PC-3 (cell line): Measurements from ENCODE around the gene PIKFYVE. TPM values are rescaled to one million over a fixed set of nuclear protein-coding genes. Genes with fewer than 3 reads are reported as not detected.

ENCODE experiments used
- ATAC-seq: fragments of 200-7000 bp; cut with Tn5 transposase; 2 replicates; pipeline ENCODE4 v1.9.1; 2020; ENCODE audit warnings: mild to moderate bottlenecking, moderate library complexity
- BruUV-seq: library from RNA; stranded (reverse); fragments of 400-500 nt; replicated peaks from 2 replicates; lab custom pipeline; 2021; lab: Mats Ljungman, UMichigan
- CTCF ChIA-PET: fragments of 300-600 bp; sonication (Branson Sonifier 250); formaldehyde crosslinking; loops from one replicate; lab custom pipeline; 2022; ENCODE audit warnings: antibody characterized with exemption; lab: Charles Lee
- POLR2A ChIA-PET: fragments of 300-600 bp; sonication (Branson Sonifier 250); formaldehyde crosslinking; loops from one replicate; lab custom pipeline; 2022; ENCODE audit warnings: antibody characterized with exemption; ENCODE audit not compliant: unreplicated experiment; lab: Charles Lee
- DNase-seq: peaks from one replicate; pipeline ENCODE4 v3.0.0-alpha.2; 2015
- H2AFZ ChIP-seq: fragments of 300-600 bp; sonication (generic); 2 replicates; pipeline ENCODE4 v1.6.0; 2016; ENCODE audit warnings: antibody characterized with exemption, low read length
- H3F3A ChIP-seq: fragments of 300-600 bp; sonication (generic); one replicate; pipeline ENCODE4 v1.6.0; 2017; ENCODE audit warnings: antibody characterized with exemption, low read length, control low read depth, mild to moderate bottlenecking; ENCODE audit not compliant: unreplicated experiment
- H3K27ac ChIP-seq: fragments of 300-600 bp; sonication (generic); 2 replicates; pipeline ENCODE4 v1.5.1; 2016; ENCODE audit warnings: mild to moderate bottlenecking, low read length
- H3K27me3 ChIP-seq: fragments of 300-600 bp; sonication (generic); 2 replicates; pipeline ENCODE4 v1.6.1; 2016; ENCODE audit warnings: low read length, mixed read lengths
- H3K36me3 ChIP-seq: fragments of 300-600 bp; sonication (generic); 2 replicates; pipeline ENCODE4 v1.6.1; 2016; ENCODE audit warnings: low read depth, mixed run types, low read length, mixed read lengths
- H3K4me1 ChIP-seq: fragments of 300-600 bp; sonication (generic); 2 replicates; pipeline ENCODE4 v1.5.1; 2016; ENCODE audit warnings: low read length; ENCODE audit not compliant: insufficient read depth
- H3K4me2 ChIP-seq: fragments of 300-600 bp; sonication (generic); 2 replicates; pipeline ENCODE4 v1.6.0; 2016; ENCODE audit warnings: low read length
- H3K4me3 ChIP-seq: fragments of 300-600 bp; sonication (generic); 2 replicates; pipeline ENCODE4 v1.5.1; 2016; ENCODE audit warnings: mild to moderate bottlenecking, low read length, mixed read lengths
- H3K79me2 ChIP-seq: fragments of 300-600 bp; sonication (generic); 2 replicates; pipeline ENCODE4 v1.6.1; 2017; ENCODE audit warnings: low read length, mixed read lengths
- H3K9ac ChIP-seq: fragments of 300-600 bp; sonication (generic); 2 replicates; pipeline ENCODE4 v1.6.0; 2016; ENCODE audit warnings: mild to moderate bottlenecking, low read length
- H3K9me2 ChIP-seq: fragments of 300-600 bp; sonication (generic); replicated peaks from 2 replicates; pipeline ENCODE4 v1.6.1; 2016; ENCODE audit warnings: mixed run types, low read length, mixed read lengths
- H3K9me3 ChIP-seq: fragments of 300-600 bp; sonication (generic); 2 replicates; pipeline ENCODE4 v1.6.1; 2016; ENCODE audit warnings: low read length, mixed read lengths
- H4K20me1 ChIP-seq: fragments of 300-600 bp; sonication (generic); 2 replicates; pipeline ENCODE4 v1.6.1; 2016; ENCODE audit warnings: low read length, mixed read lengths
- CTCF ChIP-seq: fragments of 300-600 bp; sonication (generic); conservative IDR thresholded peaks from 2 replicates; pipeline ENCODE4 v1.5.1; 2017; ENCODE audit warnings: antibody characterized with exemption, low read depth, mild to moderate bottlenecking, low read length
- EZH2 ChIP-seq: fragments of 300-600 bp; sonication (generic); IDR thresholded peaks from one replicate; pipeline ENCODE4 v1.6.1; 2017; ENCODE audit warnings: antibody characterized with exemption, mild to moderate bottlenecking, low read length; ENCODE audit not compliant: unreplicated experiment
- EZH2phosphoT487 ChIP-seq: fragments of 300-600 bp; sonication (generic); IDR thresholded peaks from 2 replicates; pipeline ENCODE4 v1.6.1; 2018; ENCODE audit warnings: mild to moderate bottlenecking, antibody characterized with exemption, low read length, borderline replicate concordance
- intact Hi-C: fragments of 100-400 bp; cut with micrococcal nuclease; formaldehyde crosslinking; loops from 2 replicates; pipeline ENCODE4 v1.9.0; 2023
- total RNA-seq: library from RNA; depleted of rRNA; stranded (reverse); fragments of >200 nt; gene quantifications from 2 replicates; pipeline ENCODE4 v1.2.3, GENCODE V29; 2014

PIKFYVE gene
- total RNA-seq, 1 experiment from 2014 or later = 18.8 TPM

- intact Hi-C loops = no loop called here
- BruUV-seq = no TSS peak
- no peak overlapping the region for H2AFZ ChIP-seq
- no peaks in the 10 kb centered on the region for H3K9me2 ChIP-seq
- H3F3A ChIP-seq = no peaks in the 10 kb centered on the region
- H3K27ac ChIP-seq = no peak overlapping the region
- DNase-seq (no peak), ATAC-seq (no peak)
- H3K9me3 ChIP-seq = no peaks in the 10 kb centered on the region
- no peaks in the 10 kb centered on the region for H3K79me2 ChIP-seq
- ChIA-PET POLR2A (no interaction called here), CTCF (no interaction called here)
- no peak for TF ChIP-seq EZH2phosphoT487
- no peak for TF ChIP-seq CTCF
- no peak for TF ChIP-seq EZH2
- no peak overlapping the region for H3K4me3 ChIP-seq
- no peak overlapping the region for H3K4me2 ChIP-seq
- peaks cover 13% of the 10 kb centered on the region; the same call in 1 of the 2 replicates for H3K4me1 ChIP-seq
- H3K36me3 ChIP-seq = peaks cover 24% of the 10 kb centered on the region; the same call in 1 of the 2 replicates
- no peaks in the 10 kb centered on the region; the same call in 1 of the 2 replicates for H4K20me1 ChIP-seq
- no peaks in the 10 kb centered on the region for H3K27me3 ChIP-seq
- no peak overlapping the region for H3K9ac ChIP-seq
These were observed 20.3 kb upstream of the PIKFYVE start for GRCh38 chr2:208245746-208246145.

- H3F3A ChIP-seq = no peaks in the 10 kb centered on the region
- H3K4me3 ChIP-seq = no peak overlapping the region
- DNase-seq (no peak), ATAC-seq (no peak)
- H3K4me2 ChIP-seq = no peak overlapping the region
- no TSS peak for BruUV-seq
- no peaks in the 10 kb centered on the region for H3K9me3 ChIP-seq
- TF ChIP-seq EZH2 = no peak
- no peaks in the 10 kb centered on the region for H3K27me3 ChIP-seq
- H3K4me1 ChIP-seq = peaks cover 28% of the 10 kb centered on the region
- no peak overlapping the region for H2AFZ ChIP-seq
- peaks cover 38% of the 10 kb centered on the region; the same call in 1 of the 2 replicates for H3K36me3 ChIP-seq
- POLR2A ChIA-PET = no interaction called here
- H3K27ac ChIP-seq = no peak overlapping the region
- H3K9me2 ChIP-seq = no peaks in the 10 kb centered on the region
- H3K79me2 ChIP-seq = peaks cover 11% of the 10 kb centered on the region
- no peaks in the 10 kb centered on the region; the same call in 1 of the 2 replicates for H4K20me1 ChIP-seq
- no peak overlapping the region for H3K9ac ChIP-seq
- intact Hi-C loops = no loop called here
- CTCF ChIA-PET = no interaction called here
These were observed 17.5 kb upstream of the PIKFYVE start for GRCh38 chr2:208248601-208249000.

GRCh38 chr2:208249296-208249695, 16.8 kb upstream of the PIKFYVE start:
- ChIA-PET POLR2A (no interaction called here), CTCF (no interaction called here)
- no peaks in the 10 kb centered on the region for H3K9me3 ChIP-seq
- no peaks in the 10 kb centered on the region for H3K27me3 ChIP-seq
- H4K20me1 ChIP-seq = no peaks in the 10 kb centered on the region; the same call in 1 of the 2 replicates
- peaks cover 38% of the 10 kb centered on the region; the same call in 1 of the 2 replicates for H3K36me3 ChIP-seq
- H3K4me3 ChIP-seq = no peak overlapping the region
- no peak for TF ChIP-seq CTCF
- TF ChIP-seq EZH2phosphoT487 = no peak
- no peak for TF ChIP-seq EZH2
- no peak overlapping the region for H2AFZ ChIP-seq
- H3F3A ChIP-seq = no peaks in the 10 kb centered on the region
- H3K27ac ChIP-seq = no peak overlapping the region
- DNase-seq = no peak
- ATAC-seq = no peak
- no peaks in the 10 kb centered on the region for H3K9me2 ChIP-seq
- BruUV-seq = no TSS peak
- intact Hi-C loops = no loop called here
- peaks cover 29% of the 10 kb centered on the region for H3K4me1 ChIP-seq
- H3K4me2 ChIP-seq = no peak overlapping the region
- H3K9ac ChIP-seq = no peak overlapping the region
- H3K79me2 ChIP-seq = peaks cover 15% of the 10 kb centered on the region
